Measurements from ENCODE around the gene TYMP. TPM values are rescaled to one million over a fixed set of nuclear protein-coding genes. Genes with fewer than 3 reads are reported as not detected.

The TYMP gene
- total RNA-seq, 6 experiments from 2014 or later = 30.6 to 223 (median 88.2) TPM

- Histone ChIP-seq H3K27me3 (no peaks in the 10 kb centered on the region), H3K27ac (no peak overlapping the region), H3K4me1 (peaks cover 0 to 11% (median 1%) of the 10 kb centered on the region in 4 donors), H3K36me3 (no peaks in the 10 kb centered on the region), H3K4me3 (no peak overlapping the region), H3K9me3 (no peaks in the 10 kb centered on the region)
- intact Hi-C loops (cut with DNase I) = loop anchor here in 1 of 2 donors (10.0 kb wide), 1 partner anchor 241 kb away; the partner anchor contains the start of gene TUBGCP6
- no peak for TF ChIP-seq CTCF (IDR thresholded peaks at IDR 0.05)
- TF ChIP-seq POLR2A (IDR thresholded peaks at IDR 0.05) = no peak
- ATAC-seq (peak; percentile 51 to 68 (median 64)), DNase-seq (peak; percentile 73 to 80 (median 79))
- 36% methylated on average over 17 of the region's 29 CpGs for WGBS (ENCODE audit: insufficient coverage, low coverage, low lambda C conversion rate, missing lambda C conversion rate)
Measured at GRCh38 chr22:50485221-50486131, 44.3 kb downstream of the TYMP start.

DNA sequence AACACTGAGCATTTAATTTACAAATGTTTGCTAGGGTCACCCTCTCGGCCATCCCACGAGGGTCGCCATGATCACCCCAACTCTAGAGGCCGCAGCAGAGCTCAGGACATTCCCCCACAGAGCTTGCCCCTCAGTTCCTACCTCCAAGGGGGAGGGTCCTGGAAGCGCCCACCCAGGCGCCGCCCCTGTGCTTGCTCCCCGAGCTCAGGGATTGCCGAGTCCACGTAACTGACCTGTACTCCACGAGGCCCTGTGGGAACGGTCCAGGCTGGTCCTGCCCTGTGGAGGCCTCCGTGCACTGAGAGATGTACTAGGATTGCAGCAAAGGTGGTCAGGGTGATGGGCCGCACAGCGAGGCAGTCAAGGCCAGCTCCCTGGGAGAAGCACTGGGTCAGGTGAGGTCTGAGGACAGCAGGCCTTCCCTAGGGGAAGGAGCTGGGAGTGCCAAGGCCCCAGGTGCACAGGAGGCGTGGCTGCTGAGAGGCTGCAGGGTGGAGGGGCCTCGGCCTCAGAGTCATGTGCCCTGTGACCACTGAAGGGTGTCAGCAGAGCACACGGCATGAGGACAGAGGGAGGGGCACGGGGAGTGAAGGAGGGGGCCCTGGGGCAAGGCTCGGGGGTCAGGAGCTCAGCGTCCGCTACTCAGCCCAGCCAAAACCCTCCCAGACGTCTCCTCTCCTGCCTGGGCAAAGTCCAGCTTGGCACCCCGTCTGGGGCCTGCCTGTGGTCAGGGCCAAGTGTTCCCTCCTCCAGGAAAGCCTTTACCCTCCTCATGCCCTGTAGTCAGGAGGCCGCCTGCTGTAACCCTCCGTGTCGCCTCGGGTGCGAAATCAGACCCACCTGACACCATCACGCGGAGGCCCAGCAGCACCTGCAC lies 45.6 kb downstream of the TYMP start:
- TF ChIP-seq CTCF (IDR thresholded peaks at IDR 0.05) = no peak
- 100% methylated on average over 1 of the region's 31 CpGs for WGBS (ENCODE audit: insufficient coverage, low coverage, low lambda C conversion rate, missing lambda C conversion rate)
- intact Hi-C loops (cut with DNase I) = loop anchor here in 1 of 2 donors (10.0 kb wide), 1 partner anchor 239 kb away; the partner anchor contains the start of gene TUBGCP6
- no peaks in the 10 kb centered on the region for H3K27me3 ChIP-seq
- H3K27ac ChIP-seq = no peak overlapping the region
- peak in 1 of 3 donors; percentile 17 for DNase-seq
- H3K4me3 ChIP-seq = no peak overlapping the region
- ATAC-seq = no peak
- H3K4me1 ChIP-seq = peaks cover 0 to 11% (median 1%) of the 10 kb centered on the region in 4 donors
- H3K9me3 ChIP-seq = no peaks in the 10 kb centered on the region
- no peaks in the 10 kb centered on the region for H3K36me3 ChIP-seq

DNA sequence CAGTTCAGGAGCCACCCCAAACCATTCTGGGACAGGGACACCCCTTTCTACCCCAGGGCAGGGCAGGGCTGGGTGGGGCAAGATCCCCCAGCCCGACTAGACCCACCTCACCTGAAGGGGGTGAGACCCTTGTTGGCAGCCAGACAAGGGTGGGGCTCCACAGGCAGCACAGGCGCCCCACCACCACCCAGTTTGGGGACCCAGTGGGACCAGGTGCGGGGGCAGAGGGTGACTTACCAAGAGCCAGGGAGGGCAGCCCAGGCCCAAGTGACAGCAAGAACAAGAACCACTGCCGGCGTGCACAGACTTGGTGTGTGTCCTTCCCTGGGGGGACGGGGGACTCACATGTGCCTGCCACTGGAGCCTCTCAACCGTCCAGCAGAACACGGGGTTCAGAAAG lies 46.3 kb downstream of the TYMP start:
- Histone ChIP-seq H3K27ac (no peak overlapping the region), H3K27me3 (no peaks in the 10 kb centered on the region), H3K36me3 (no peaks in the 10 kb centered on the region), H3K9me3 (no peaks in the 10 kb centered on the region), H3K4me1 (peaks cover 0 to 11% (median 1%) of the 10 kb centered on the region in 4 donors), H3K4me3 (no peak overlapping the region)
- no CpG with 5 or more reads among the region's 8 CpGs for WGBS (ENCODE audit: insufficient coverage, low coverage, low lambda C conversion rate, missing lambda C conversion rate)
- no peak for ATAC-seq
- DNase-seq = no peak
- intact Hi-C loops (cut with DNase I) = loop anchor here in 1 of 2 donors (10.0 kb wide), 1 partner anchor 239 kb away; the partner anchor contains the start of gene TUBGCP6
- TF ChIP-seq POLR2A (IDR thresholded peaks at IDR 0.05) (no peak), CTCF (IDR thresholded peaks at IDR 0.05) (no peak)

DNA sequence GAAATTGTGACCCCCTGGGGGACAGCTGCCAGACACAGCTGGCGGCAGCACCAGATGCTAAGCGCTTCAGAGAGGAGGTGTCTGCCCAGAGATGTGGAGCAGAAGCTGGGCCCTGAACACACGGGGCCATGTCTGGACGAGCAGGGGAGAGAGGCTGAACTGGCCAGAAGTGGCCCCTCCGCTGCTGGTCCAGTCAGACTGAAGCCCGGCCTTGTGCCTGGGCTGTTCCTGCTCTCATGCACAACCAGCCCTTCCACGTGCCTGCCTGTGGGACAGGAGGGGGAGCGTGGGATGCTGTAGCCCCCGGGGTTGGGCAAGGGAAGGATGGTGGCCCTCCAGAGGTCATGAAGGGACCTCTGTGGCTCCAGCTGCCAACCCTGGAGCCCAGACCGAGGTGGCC lies 46.7 kb downstream of the TYMP start:
- Histone ChIP-seq H3K27ac (no peak overlapping the region), H3K9me3 (no peaks in the 10 kb centered on the region), H3K4me3 (no peak overlapping the region), H3K4me1 (peaks cover 0 to 11% (median 1%) of the 10 kb centered on the region in 4 donors), H3K36me3 (no peaks in the 10 kb centered on the region), H3K27me3 (no peaks in the 10 kb centered on the region)
- intact Hi-C loops (cut with DNase I) = loop anchor here in 1 of 2 donors (10.0 kb wide), 1 partner anchor 238 kb away; the partner anchor contains the start of gene TUBGCP6
- TF ChIP-seq CTCF (IDR thresholded peaks at IDR 0.05) (no peak), POLR2A (IDR thresholded peaks at IDR 0.05) (no peak)
- ATAC-seq = no peak
- 87% methylated on average over 3 of the region's 10 CpGs for WGBS (ENCODE audit: insufficient coverage, low coverage, low lambda C conversion rate, missing lambda C conversion rate)
- DNase-seq = no peak
